ENCODE results near the gene SCLY. TPM values are rescaled to one million over a fixed set of nuclear protein-coding genes. Genes with fewer than 3 reads are reported as not detected.
A peak's percentile ranks its signal among the peaks of the same experiment; 100 is the strongest.

The SCLY gene
- total RNA-seq, 1 experiment from 2014 or later, result 68.4 TPM

DNA sequence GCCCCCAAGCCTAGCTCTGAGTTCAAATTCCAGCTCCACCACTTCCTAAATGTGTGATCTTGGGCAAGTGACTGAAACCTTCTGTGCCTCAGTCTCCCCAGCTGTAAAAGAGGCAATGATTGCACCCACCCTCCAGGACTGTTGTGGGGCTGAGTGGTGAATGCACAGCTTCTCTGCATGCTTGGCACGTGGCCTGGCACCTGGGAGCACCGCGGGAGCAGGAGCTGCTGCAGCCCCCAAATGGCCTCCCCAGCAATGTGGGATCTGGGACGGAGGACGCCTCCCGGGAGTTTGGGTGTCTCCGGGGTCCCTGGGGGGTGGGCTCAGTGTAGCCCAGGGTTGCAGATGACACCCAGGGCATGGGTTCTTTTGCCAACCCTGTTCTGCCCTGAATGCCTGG lies 79.2 kb downstream of the SCLY start (continued):
- TF ChIP-seq ZNF281 (CRISPR knock-in tag; IDR thresholded peaks at IDR 0.05) (no peak), SMAD3 (CRISPR knock-in tag; IDR thresholded peaks at IDR 0.05; ENCODE audit: borderline replicate concordance) (no peak), CREB1 (CRISPR knock-in tag; IDR thresholded peaks at IDR 0.05) (no peak), NR2C2 (CRISPR knock-in tag; IDR thresholded peaks at IDR 0.05) (no peak), CREM (CRISPR knock-in tag; IDR thresholded peaks at IDR 0.05) (no peak)
- TF ChIP-seq, protein P1, sequence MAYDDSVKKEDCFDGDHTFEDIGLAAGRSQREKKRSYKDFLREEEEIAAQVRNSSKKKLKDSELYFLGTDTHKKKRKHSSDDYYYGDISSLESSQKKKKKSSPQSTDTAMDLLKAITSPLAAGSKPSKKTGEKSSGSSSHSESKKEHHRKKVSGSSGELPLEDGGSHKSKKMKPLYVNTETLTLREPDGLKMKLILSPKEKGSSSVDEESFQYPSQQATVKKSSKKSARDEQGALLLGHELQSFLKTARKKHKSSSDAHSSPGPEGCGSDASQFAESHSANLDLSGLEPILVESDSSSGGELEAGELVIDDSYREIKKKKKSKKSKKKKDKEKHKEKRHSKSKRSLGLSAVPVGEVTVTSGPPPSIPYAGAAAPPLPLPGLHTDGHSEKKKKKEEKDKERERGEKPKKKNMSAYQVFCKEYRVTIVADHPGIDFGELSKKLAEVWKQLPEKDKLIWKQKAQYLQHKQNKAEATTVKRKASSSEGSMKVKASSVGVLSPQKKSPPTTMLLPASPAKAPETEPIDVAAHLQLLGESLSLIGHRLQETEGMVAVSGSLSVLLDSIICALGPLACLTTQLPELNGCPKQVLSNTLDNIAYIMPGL (CRISPR knock-in tag; IDR thresholded peaks at IDR 0.05), result no peak

GRCh38 chr2:238140721-238141540 lies 80.1 kb downstream of the SCLY start:
- POLR2A ChIA-PET, result no interaction called here
- ATAC-seq, result no peak
- CTCF ChIA-PET, result interaction anchor here (0.6 to 4.3 kb wide), 10 partner anchors 11 to 1665 kb away, joined by 3 to 41 read pairs (median 4); no protein-coding TSS in a partner anchor
- Mint-ChIP-seq H3K4me3 (no peak overlapping the region), H3K4me1 (no peaks in the 10 kb centered on the region), H3K36me3 (no peaks in the 10 kb centered on the region), H3K27me3 (ENCODE audit: low read depth) (no peaks in the 10 kb centered on the region), H3K27ac (no peak overlapping the region), H3K9me3 (no peaks in the 10 kb centered on the region)
- no peak for TF ChIP-seq MAX (CRISPR knock-in tag; IDR thresholded peaks at IDR 0.05)
- TF ChIP-seq RELA (CRISPR knock-in tag; IDR thresholded peaks at IDR 0.05; ENCODE audit: borderline replicate concordance), result peak; percentile 60; the same call in 1 of the 2 replicates
- no peak for DNase-seq (ENCODE audit: low spot score)

DNA sequence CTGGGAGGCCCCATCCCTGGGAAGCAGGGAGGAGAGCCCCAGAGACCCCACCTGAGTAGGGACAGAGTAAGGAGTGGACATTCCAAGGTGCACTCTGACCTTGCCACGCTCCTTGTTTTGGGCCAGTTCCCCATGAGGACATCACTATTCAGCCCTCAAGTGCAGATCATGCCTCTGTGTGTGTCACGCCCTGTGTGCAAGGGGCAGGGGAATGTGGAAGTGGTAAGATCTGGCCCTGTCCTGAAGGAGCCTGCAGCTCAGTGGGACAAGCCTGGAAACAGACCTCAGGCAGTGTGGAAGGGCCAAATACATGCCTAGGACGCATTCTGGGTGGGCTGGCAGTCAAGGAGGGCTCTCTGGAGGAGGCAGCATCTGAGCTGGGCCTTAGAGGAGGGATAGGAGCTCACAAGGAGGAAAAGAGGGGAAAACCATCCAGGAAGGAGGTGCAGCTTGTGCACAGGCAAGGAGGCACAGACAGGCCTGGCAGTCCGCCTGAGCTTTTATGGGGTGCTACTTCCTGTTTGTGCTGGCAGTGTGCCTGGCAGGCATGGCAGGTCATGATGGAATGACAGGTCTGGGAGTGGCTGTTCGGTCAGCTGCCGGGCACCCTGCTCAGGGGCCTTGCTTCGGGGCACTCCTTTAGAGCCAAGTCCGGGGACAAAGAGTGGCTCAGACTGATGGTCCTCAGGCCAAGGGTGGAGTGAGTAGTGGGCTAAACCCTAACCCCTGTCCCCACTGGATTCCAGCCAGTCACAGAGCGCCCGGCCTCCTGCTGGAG lies 80.9 kb downstream of the SCLY start:
- Mint-ChIP-seq H3K27me3 (ENCODE audit: low read depth) (no peaks in the 10 kb centered on the region), H3K4me1 (no peaks in the 10 kb centered on the region), H3K4me3 (no peak overlapping the region), H3K36me3 (no peaks in the 10 kb centered on the region), H3K27ac (peak overlapping the region; percentile 65; the same call in 1 of the 2 replicates), H3K9me3 (no peaks in the 10 kb centered on the region)
- ATAC-seq (no peak), DNase-seq (ENCODE audit: low spot score) (no peak)
- ChIA-PET CTCF (interaction anchor here (0.8 to 1.5 kb wide), 5 partner anchors 10 to 35 kb away, joined by 3 to 5 read pairs (median 3); no protein-coding TSS in a partner anchor), POLR2A (no interaction called here)
- TF ChIP-seq ZNF219 (CRISPR knock-in tag; IDR thresholded peaks at IDR 0.05; ENCODE audit: borderline replicate concordance) (no peak), ZNF423 (CRISPR knock-in tag; IDR thresholded peaks at IDR 0.05) (no peak), NFYB (CRISPR knock-in tag; conservative IDR thresholded peaks at IDR 0.05; ENCODE audit: low read depth) (no peak), ZBTB21 (CRISPR knock-in tag; IDR thresholded peaks at IDR 0.05; ENCODE audit: borderline replicate concordance) (no peak), ZNF232 (CRISPR knock-in tag; IDR thresholded peaks at IDR 0.05) (no peak), CBFB (CRISPR knock-in tag; IDR thresholded peaks at IDR 0.05; ENCODE audit: low read depth) (no peak), ZNF138 (CRISPR knock-in tag; conservative IDR thresholded peaks at IDR 0.05) (no peak)
- TF ChIP-seq, protein P2, sequence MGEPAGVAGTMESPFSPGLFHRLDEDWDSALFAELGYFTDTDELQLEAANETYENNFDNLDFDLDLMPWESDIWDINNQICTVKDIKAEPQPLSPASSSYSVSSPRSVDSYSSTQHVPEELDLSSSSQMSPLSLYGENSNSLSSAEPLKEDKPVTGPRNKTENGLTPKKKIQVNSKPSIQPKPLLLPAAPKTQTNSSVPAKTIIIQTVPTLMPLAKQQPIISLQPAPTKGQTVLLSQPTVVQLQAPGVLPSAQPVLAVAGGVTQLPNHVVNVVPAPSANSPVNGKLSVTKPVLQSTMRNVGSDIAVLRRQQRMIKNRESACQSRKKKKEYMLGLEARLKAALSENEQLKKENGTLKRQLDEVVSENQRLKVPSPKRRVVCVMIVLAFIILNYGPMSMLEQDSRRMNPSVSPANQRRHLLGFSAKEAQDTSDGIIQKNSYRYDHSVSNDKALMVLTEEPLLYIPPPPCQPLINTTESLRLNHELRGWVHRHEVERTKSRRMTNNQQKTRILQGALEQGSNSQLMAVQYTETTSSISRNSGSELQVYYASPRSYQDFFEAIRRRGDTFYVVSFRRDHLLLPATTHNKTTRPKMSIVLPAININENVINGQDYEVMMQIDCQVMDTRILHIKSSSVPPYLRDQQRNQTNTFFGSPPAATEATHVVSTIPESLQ (CRISPR knock-in tag; IDR thresholded peaks at IDR 0.05), result no peak
- TF ChIP-seq, protein P3, sequence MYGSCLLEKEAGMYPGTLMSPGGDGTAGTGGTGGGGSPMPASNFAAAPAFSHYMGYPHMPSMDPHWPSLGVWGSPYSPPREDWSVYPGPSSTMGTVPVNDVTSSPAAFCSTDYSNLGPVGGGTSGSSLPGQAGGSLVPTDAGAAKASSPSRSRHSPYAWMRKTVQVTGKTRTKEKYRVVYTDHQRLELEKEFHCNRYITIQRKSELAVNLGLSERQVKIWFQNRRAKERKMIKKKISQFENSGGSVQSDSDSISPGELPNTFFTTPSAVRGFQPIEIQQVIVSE (CRISPR knock-in tag; IDR thresholded peaks at IDR 0.05; ENCODE audit: borderline replicate concordance), result no peak
- TF ChIP-seq, protein P4, sequence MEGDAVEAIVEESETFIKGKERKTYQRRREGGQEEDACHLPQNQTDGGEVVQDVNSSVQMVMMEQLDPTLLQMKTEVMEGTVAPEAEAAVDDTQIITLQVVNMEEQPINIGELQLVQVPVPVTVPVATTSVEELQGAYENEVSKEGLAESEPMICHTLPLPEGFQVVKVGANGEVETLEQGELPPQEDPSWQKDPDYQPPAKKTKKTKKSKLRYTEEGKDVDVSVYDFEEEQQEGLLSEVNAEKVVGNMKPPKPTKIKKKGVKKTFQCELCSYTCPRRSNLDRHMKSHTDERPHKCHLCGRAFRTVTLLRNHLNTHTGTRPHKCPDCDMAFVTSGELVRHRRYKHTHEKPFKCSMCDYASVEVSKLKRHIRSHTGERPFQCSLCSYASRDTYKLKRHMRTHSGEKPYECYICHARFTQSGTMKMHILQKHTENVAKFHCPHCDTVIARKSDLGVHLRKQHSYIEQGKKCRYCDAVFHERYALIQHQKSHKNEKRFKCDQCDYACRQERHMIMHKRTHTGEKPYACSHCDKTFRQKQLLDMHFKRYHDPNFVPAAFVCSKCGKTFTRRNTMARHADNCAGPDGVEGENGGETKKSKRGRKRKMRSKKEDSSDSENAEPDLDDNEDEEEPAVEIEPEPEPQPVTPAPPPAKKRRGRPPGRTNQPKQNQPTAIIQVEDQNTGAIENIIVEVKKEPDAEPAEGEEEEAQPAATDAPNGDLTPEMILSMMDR (IDR thresholded peaks at IDR 0.05), result no peak
- TF ChIP-seq, protein P5, sequence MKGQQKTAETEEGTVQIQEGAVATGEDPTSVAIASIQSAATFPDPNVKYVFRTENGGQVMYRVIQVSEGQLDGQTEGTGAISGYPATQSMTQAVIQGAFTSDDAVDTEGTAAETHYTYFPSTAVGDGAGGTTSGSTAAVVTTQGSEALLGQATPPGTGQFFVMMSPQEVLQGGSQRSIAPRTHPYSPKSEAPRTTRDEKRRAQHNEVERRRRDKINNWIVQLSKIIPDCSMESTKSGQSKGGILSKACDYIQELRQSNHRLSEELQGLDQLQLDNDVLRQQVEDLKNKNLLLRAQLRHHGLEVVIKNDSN (CRISPR knock-in tag; IDR thresholded peaks at IDR 0.05), result no peak
